Breast epithelium (tissue), 3 donors: Measurements from ENCODE around the gene CORO2B.

Source experiments
- POLR2AphosphoS5 ChIP-seq, 3 donors: sonication (generic); formaldehyde crosslinking; IDR thresholded peaks; one replicate each; pipeline ENCODE4 v1.6.1; 2017; ENCODE audit warnings: antibody characterized with exemption in 3 of 3
- TF ChIP-seq, protein P1 (sequence below), 3 donors: fragments of 450-650 bp; IDR thresholded peaks; one replicate each; pipeline ENCODE4 v1.5.1; 2016 to 2017; ENCODE audit warnings: antibody characterized with exemption in 3 of 3, mild to moderate bottlenecking in 3 of 3, moderate library complexity in 3 of 3

DNA sequence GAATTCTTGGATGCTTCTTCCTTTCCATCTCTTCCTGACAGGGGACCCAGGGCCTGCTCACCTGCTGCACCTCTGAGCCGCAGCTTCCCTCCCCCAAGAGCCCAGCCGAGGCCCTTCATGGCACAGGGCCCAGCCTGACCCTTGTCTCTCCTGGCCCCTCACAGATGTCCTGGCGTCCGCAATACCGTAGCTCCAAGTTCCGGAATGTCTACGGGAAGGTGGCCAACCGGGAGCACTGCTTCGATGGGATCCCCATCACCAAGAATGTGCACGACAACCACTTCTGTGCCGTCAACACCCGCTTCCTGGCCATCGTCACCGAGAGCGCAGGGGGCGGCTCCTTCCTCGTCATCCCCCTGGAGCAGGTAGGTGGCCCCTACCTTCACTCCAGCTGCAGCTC, 66.2 kb downstream of the CORO2B start:
- TF ChIP-seq, protein P1, sequence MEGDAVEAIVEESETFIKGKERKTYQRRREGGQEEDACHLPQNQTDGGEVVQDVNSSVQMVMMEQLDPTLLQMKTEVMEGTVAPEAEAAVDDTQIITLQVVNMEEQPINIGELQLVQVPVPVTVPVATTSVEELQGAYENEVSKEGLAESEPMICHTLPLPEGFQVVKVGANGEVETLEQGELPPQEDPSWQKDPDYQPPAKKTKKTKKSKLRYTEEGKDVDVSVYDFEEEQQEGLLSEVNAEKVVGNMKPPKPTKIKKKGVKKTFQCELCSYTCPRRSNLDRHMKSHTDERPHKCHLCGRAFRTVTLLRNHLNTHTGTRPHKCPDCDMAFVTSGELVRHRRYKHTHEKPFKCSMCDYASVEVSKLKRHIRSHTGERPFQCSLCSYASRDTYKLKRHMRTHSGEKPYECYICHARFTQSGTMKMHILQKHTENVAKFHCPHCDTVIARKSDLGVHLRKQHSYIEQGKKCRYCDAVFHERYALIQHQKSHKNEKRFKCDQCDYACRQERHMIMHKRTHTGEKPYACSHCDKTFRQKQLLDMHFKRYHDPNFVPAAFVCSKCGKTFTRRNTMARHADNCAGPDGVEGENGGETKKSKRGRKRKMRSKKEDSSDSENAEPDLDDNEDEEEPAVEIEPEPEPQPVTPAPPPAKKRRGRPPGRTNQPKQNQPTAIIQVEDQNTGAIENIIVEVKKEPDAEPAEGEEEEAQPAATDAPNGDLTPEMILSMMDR (IDR thresholded peaks at IDR 0.05), result no peak
- TF ChIP-seq POLR2AphosphoS5 (IDR thresholded peaks at IDR 0.05), result no peak
